Ammon's horn (tissue), 1 donor: Measurements from ENCODE around the gene OR51S1.
"Not testable (repeated sequence)": the region's sequence is repeated elsewhere in the genome, so short reads cannot be mapped to it uniquely, and the experiment has no call there.

Source experiments
- DNase-seq: peaks from one replicate; pipeline ENCODE4 v3.0.0-alpha.2; 2016; ENCODE audit warnings: low spot score

OR51S1 gene

GRCh38 chr11:4804280-4804679 is 44.7 kb downstream of the OR51S1 start, which contains the start of gene OR52R1:
Gene OR52R1, minus strand, starts transcription at chr11:4804380. Its CDS starts 0 bp downstream, at chr11:4804380.
- no peak for DNase-seq

- DNase-seq: not testable (repeated sequence)
Observed at GRCh38 chr11:4801316-4801715, 47.7 kb downstream of the OR51S1 start.

GRCh38 chr11:4798427-4799183 is 50.4 kb downstream of the OR51S1 start:
- no peak for DNase-seq
